Thymus (tissue), 11 donors: ENCODE results near the gene OR4B1. TPM values are rescaled to one million over a fixed set of nuclear protein-coding genes. Genes with fewer than 3 reads are reported as not detected.

ENCODE experiments used
- DNase-seq, 9 donors: peaks; one replicate each; pipeline ENCODE4 v3.0.0-alpha.2; 2013; ENCODE audit warnings: low spot score in 9 of 9, low read depth in 6 of 9, missing footprints in 1 of 9
- H3K27ac ChIP-seq, 2 donors: one replicate each; pipeline ENCODE4 v1.5.1; 2013; ENCODE audit warnings: control low read depth in 1 of 2, low read depth in 1 of 2, low read length in 1 of 2, mild to moderate bottlenecking in 1 of 2, moderate library complexity in 1 of 2
- H3K27me3 ChIP-seq, 2 donors: one replicate each; pipeline ENCODE4 v1.5.1; 2013; ENCODE audit warnings: low read length in 1 of 2; ENCODE audit not compliant: control insufficient read depth in 2 of 2, insufficient read depth in 1 of 2
- H3K36me3 ChIP-seq, 2 donors: one replicate each; pipeline ENCODE4 v1.5.1; 2013; ENCODE audit warnings: low read length in 1 of 2, mild to moderate bottlenecking in 1 of 2, moderate library complexity in 1 of 2; ENCODE audit not compliant: control insufficient read depth in 2 of 2, insufficient read depth in 2 of 2
- H3K4me1 ChIP-seq, 2 donors: one replicate each; pipeline ENCODE4 v1.5.1; 2013; ENCODE audit warnings: low read length in 2 of 2; ENCODE audit not compliant: control insufficient read depth in 2 of 2, insufficient read depth in 2 of 2
- H3K4me3 ChIP-seq, 2 donors: one replicate each; pipeline ENCODE4 v1.5.1; 2013; ENCODE audit warnings: low read length in 2 of 2, control low read depth in 1 of 2, mild to moderate bottlenecking in 1 of 2
- H3K9me3 ChIP-seq, 2 donors: one replicate each; pipeline ENCODE4 v1.5.1; 2013; ENCODE audit warnings: low read length in 1 of 2, mild to moderate bottlenecking in 1 of 2; ENCODE audit not compliant: control insufficient read depth in 2 of 2, insufficient read depth in 1 of 2
- WGBS: extraction: QIAGEN DNeasy Blood & Tissue Kit; methylation state at CpG from one replicate; pipeline ENCODE4 v1.1.7; 2013; 5-methylcytosine and 5-hydroxymethylcytosine counted together
- polyA plus RNA-seq: library from polyadenylated mRNA; stranded (reverse); fragments of 200-250 nt; gene quantifications from one replicate; pipeline ENCODE4 v1.2.3, GENCODE V29; 2013
- total RNA-seq: library from RNA; stranded (reverse); fragments of 120-200 nt; gene quantifications from one replicate; pipeline ENCODE4 v1.2.4, GENCODE V29; 2013
- donor health status: healthy.

OR4B1 gene
- total and polyA plus RNA-seq, 2 donors = 0.02 TPM; not detected in 1

GRCh38 chr11:48237727-48238126 is 21.1 kb downstream of the OR4B1 start:
- Histone ChIP-seq H3K27ac (no peak overlapping the region), H3K9me3 (no peaks in the 10 kb centered on the region), H3K4me3 (no peak overlapping the region), H3K27me3 (no peaks in the 10 kb centered on the region), H3K36me3 (no peaks in the 10 kb centered on the region), H3K4me1 (no peaks in the 10 kb centered on the region)
- DNase-seq = no peak
- WGBS = 38% methylated on average over 3 of the region's 3 CpGs

GRCh38 chr11:48242501-48242900 is 25.9 kb downstream of the OR4B1 start:
- H3K4me3 ChIP-seq = no peak overlapping the region
- no peaks in the 10 kb centered on the region for H3K27me3 ChIP-seq
- H3K4me1 ChIP-seq = no peaks in the 10 kb centered on the region
- DNase-seq = no peak
- 79% methylated on average over 3 of the region's 3 CpGs for WGBS
- no peak overlapping the region for H3K27ac ChIP-seq
- no peaks in the 10 kb centered on the region for H3K9me3 ChIP-seq
- no peaks in the 10 kb centered on the region for H3K36me3 ChIP-seq

GRCh38 chr11:48244804-48245203 is 28.2 kb downstream of the OR4B1 start, which contains the start of gene OR4X2:
Gene OR4X2, plus strand, starts transcription at chr11:48245104. Its CDS starts 0 bp downstream, at chr11:48245104.
- Histone ChIP-seq H3K27ac (no peak within 1 kb of the TSS), H3K4me1 (no peaks in the 10 kb centered on the region), H3K27me3 (no peaks in the 10 kb centered on the region), H3K36me3 (no peaks in the 10 kb centered on the region), H3K4me3 (no peak within 1 kb of the TSS), H3K9me3 (no peaks in the 10 kb centered on the region)
- DNase-seq = no peak

- 91% methylated on average over 1 of the region's 1 CpG for WGBS
- H3K9me3 ChIP-seq = no peaks in the 10 kb centered on the region
- no peak for DNase-seq
Observed at GRCh38 chr11:48248902-48249301, 32.3 kb downstream of the OR4B1 start.

GRCh38 chr11:48261600-48261999 is 45.0 kb downstream of the OR4B1 start:
- Histone ChIP-seq H3K27ac (no peak overlapping the region), H3K9me3 (no peaks in the 10 kb centered on the region), H3K36me3 (no peaks in the 10 kb centered on the region), H3K4me1 (no peaks in the 10 kb centered on the region), H3K4me3 (no peak overlapping the region), H3K27me3 (no peaks in the 10 kb centered on the region)
- DNase-seq = no peak
- whole genome bisulfite sequencing = 86% methylated on average over 2 of the region's 2 CpGs

More at GRCh38 chr11:48248902-48249301, 32.3 kb downstream of the OR4B1 start:
- no peaks in the 10 kb centered on the region for H3K4me1 ChIP-seq
- H3K27me3 ChIP-seq = no peaks in the 10 kb centered on the region
- no peak overlapping the region for H3K4me3 ChIP-seq
- H3K27ac ChIP-seq = no peak overlapping the region
- no peaks in the 10 kb centered on the region for H3K36me3 ChIP-seq

GRCh38 chr11:48263423-48263911 is 46.9 kb downstream of the OR4B1 start, which contains the start of gene OR4X1:
Gene OR4X1, plus strand, starts transcription at chr11:48263861. Its CDS starts 0 bp downstream, at chr11:48263861.
- Histone ChIP-seq H3K36me3 (no peaks in the 10 kb centered on the region), H3K4me3 (no peak within 1 kb of the TSS), H3K27me3 (no peaks in the 10 kb centered on the region), H3K27ac (no peak within 1 kb of the TSS), H3K9me3 (no peaks in the 10 kb centered on the region), H3K4me1 (no peaks in the 10 kb centered on the region)
- WGBS = 38% methylated on average over 3 of the region's 3 CpGs
- no peak for DNase-seq

Other genes with a start within 250 kb of the OR4B1 start
- 7.5 TPM for gene PTPRJ, start 236.3 kb upstream of the OR4B1 start, total RNA-seq
- 4.4 TPM for gene PTPRJ, start 236.3 kb upstream of the OR4B1 start, polyA plus RNA-seq
- gene OR4X2, start 28.3 kb downstream of the OR4B1 start, total RNA-seq = not detected
- gene OR4X2, start 28.3 kb downstream of the OR4B1 start, polyA plus RNA-seq = 0.07 TPM
- gene OR4X1, start 47.1 kb downstream of the OR4B1 start, total RNA-seq = not detected
- 0.05 TPM for gene OR4X1, start 47.1 kb downstream of the OR4B1 start, polyA plus RNA-seq
- gene OR4S1, start 89.4 kb downstream of the OR4B1 start, total RNA-seq = not detected
- gene OR4S1, start 89.4 kb downstream of the OR4B1 start, polyA plus RNA-seq = not detected
- not detected for gene OR4C3, start 108.1 kb downstream of the OR4B1 start, total RNA-seq
- not detected for gene OR4C3, start 108.1 kb downstream of the OR4B1 start, polyA plus RNA-seq
- not detected for gene OR4C5, start 149.7 kb downstream of the OR4B1 start, total RNA-seq
- gene OR4C5, start 149.7 kb downstream of the OR4B1 start, polyA plus RNA-seq = not detected